Measurements from ENCODE around the gene IKZF3.

The IKZF3 gene

GRCh38 chr17:39774047-39774446 lies 90.1 kb downstream of the IKZF3 start:
- H3K4me3 ChIP-seq (ENCODE audit: low read depth, low read length): no peak overlapping the region

GRCh38 chr17:39772987-39773934 lies 90.9 kb downstream of the IKZF3 start:
- no peak for DNase-seq
- H3K4me1 ChIP-seq: no peaks in the 10 kb centered on the region
- no peak for TF ChIP-seq CTCF (IDR thresholded peaks at IDR 0.05; ENCODE audit: low read depth, low read length)
- no peak overlapping the region for H3K4me3 ChIP-seq (ENCODE audit: low read depth, low read length)
- no peaks in the 10 kb centered on the region; the same call in 1 of the 2 replicates for H3K9me3 ChIP-seq
- peaks cover 84% of the 10 kb centered on the region for H3K27me3 ChIP-seq
- H3K36me3 ChIP-seq: no peaks in the 10 kb centered on the region

More at GRCh38 chr17:39774047-39774446, 90.1 kb downstream of the IKZF3 start:
- no peaks in the 10 kb centered on the region for H3K36me3 ChIP-seq
- TF ChIP-seq CTCF (IDR thresholded peaks at IDR 0.05; ENCODE audit: low read depth, low read length): no peak
- no peaks in the 10 kb centered on the region; the same call in 1 of the 2 replicates for H3K9me3 ChIP-seq
- peaks cover 84% of the 10 kb centered on the region for H3K27me3 ChIP-seq
- no peak for DNase-seq
- H3K4me1 ChIP-seq: no peaks in the 10 kb centered on the region

GRCh38 chr17:39772415-39772814 lies 91.7 kb downstream of the IKZF3 start:
- H3K27me3 ChIP-seq: peaks cover 82% of the 10 kb centered on the region
- H3K9me3 ChIP-seq: no peaks in the 10 kb centered on the region; the same call in 1 of the 2 replicates
- H3K4me3 ChIP-seq (ENCODE audit: low read depth, low read length): no peak overlapping the region
- no peaks in the 10 kb centered on the region for H3K36me3 ChIP-seq
- no peak for TF ChIP-seq CTCF (IDR thresholded peaks at IDR 0.05; ENCODE audit: low read depth, low read length)
- no peaks in the 10 kb centered on the region for H3K4me1 ChIP-seq
- no peak for DNase-seq

- no peaks in the 10 kb centered on the region for H3K4me1 ChIP-seq
- H3K36me3 ChIP-seq: no peaks in the 10 kb centered on the region
- H3K4me3 ChIP-seq (ENCODE audit: low read depth, low read length): no peak overlapping the region
- TF ChIP-seq CTCF (IDR thresholded peaks at IDR 0.05; ENCODE audit: low read depth, low read length): no peak
- peaks cover 13% of the 10 kb centered on the region for H3K9me3 ChIP-seq
- DNase-seq: no peak
- peaks cover 81% of the 10 kb centered on the region for H3K27me3 ChIP-seq
These were observed 94.0 kb downstream of the IKZF3 start for GRCh38 chr17:39769974-39770587.

- Histone ChIP-seq H3K36me3 (no peaks in the 10 kb centered on the region), H3K4me1 (no peaks in the 10 kb centered on the region), H3K9me3 (peaks cover 13% of the 10 kb centered on the region), H3K27me3 (peaks cover 79% of the 10 kb centered on the region), H3K4me3 (ENCODE audit: low read depth, low read length) (no peak overlapping the region)
- DNase-seq: no peak
- TF ChIP-seq CTCF (IDR thresholded peaks at IDR 0.05; ENCODE audit: low read depth, low read length): no peak
These were observed 97.0 kb downstream of the IKZF3 start for GRCh38 chr17:39767147-39767546.

- no peak for DNase-seq
- TF ChIP-seq CTCF (IDR thresholded peaks at IDR 0.05; ENCODE audit: low read depth, low read length): no peak
- Histone ChIP-seq H3K4me1 (no peaks in the 10 kb centered on the region), H3K9me3 (peaks cover 13% of the 10 kb centered on the region), H3K4me3 (ENCODE audit: low read depth, low read length) (no peak overlapping the region), H3K36me3 (no peaks in the 10 kb centered on the region), H3K27me3 (peaks cover 87% of the 10 kb centered on the region)
These were observed 98.3 kb downstream of the IKZF3 start for GRCh38 chr17:39765766-39766165.

Measured in BE2C (cell line).